ENCODE measurements around the gene TEX2. TPM values are rescaled to one million over a fixed set of nuclear protein-coding genes. Genes with fewer than 3 reads are reported as not detected.
A peak's percentile ranks its signal among the peaks of the same experiment; 100 is the strongest.

The TEX2 gene
- total and polyA plus RNA-seq, 2 of the 13 experiments (the other 11 are each of a cell fraction or from before 2014, with no cell fraction given): 21.4 to 37.7 TPM

DNA sequence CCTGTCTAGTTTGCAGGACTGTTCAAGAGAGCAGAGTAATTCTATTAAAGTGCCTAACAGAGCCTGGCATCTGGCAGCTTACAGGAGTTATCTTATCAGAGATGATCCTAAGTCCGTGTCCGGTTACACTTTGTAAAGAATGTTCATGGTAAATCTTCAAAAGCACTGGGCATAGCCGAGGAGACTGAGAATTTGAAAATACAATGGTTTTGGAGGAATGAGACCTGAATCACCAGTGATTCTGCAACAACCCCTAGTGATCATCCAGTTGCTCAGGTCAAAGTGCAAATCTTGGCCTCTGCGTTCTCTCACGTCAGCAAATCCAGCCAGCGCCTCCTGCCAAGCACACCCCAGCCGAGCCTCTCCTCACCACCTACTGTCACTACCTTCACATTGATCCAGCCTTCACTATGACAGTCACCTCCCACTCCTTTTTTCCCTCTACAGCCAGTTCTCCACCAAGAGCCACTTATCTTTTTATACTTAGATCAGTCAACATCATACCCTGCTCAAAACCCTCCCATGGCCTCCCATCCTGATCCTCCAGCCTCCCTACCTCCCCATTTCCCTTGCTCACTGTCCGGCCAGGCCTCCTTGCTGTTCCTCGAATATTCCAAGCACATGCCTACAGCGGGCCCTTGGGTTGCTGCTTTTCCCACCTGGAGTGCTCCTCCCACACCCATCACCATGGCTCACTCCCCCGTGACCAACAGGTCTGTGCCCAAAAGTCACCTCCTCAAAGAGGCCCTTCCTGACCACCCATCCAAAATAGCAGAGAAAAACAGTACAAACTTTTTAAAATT is 75.8 kb downstream of the TEX2 start (continued):
- TF ChIP-seq HNF1A (IDR thresholded peaks at IDR 0.05; ENCODE audit: low read depth): peak; percentile 57; the same call in 1 of the 2 replicates
- TF ChIP-seq HNF1A (CRISPR knock-in tag; IDR thresholded peaks at IDR 0.05; ENCODE audit: borderline replicate concordance): peak; percentile 70; the same call in 1 of the 2 replicates
- TF ChIP-seq HCFC1 (IDR thresholded peaks at IDR 0.05; ENCODE audit: low read depth, low read length): no peak
- peak; percentile 42; the same call in 1 of the 2 replicates for TF ChIP-seq JUN (CRISPR knock-in tag; IDR thresholded peaks at IDR 0.05)
- no peak for TF ChIP-seq ZNF558 (CRISPR knock-in tag; IDR thresholded peaks at IDR 0.05; ENCODE audit: borderline replicate concordance)
- no peak for TF ChIP-seq SP140L (CRISPR knock-in tag; IDR thresholded peaks at IDR 0.05; ENCODE audit: borderline replicate concordance)
- no peak for TF ChIP-seq HMG20B (CRISPR knock-in tag; conservative IDR thresholded peaks at IDR 0.05)
- TF ChIP-seq ZNF441 (CRISPR knock-in tag; IDR thresholded peaks at IDR 0.05; ENCODE audit: borderline replicate concordance): peak; percentile 64; the same call in 1 of the 2 replicates
- TF ChIP-seq ZSCAN20 (CRISPR knock-in tag; IDR thresholded peaks at IDR 0.05; ENCODE audit: borderline replicate concordance): no peak
- peak; percentile 87 for TF ChIP-seq ATF3 (CRISPR knock-in tag; IDR thresholded peaks at IDR 0.05)
- no peak for TF ChIP-seq NBN (conservative IDR thresholded peaks at IDR 0.05)
- TF ChIP-seq SIN3B (IDR thresholded peaks at IDR 0.05; ENCODE audit: low read length): no peak
- TF ChIP-seq ZBTB14 (CRISPR knock-in tag; IDR thresholded peaks at IDR 0.05): no peak
- TF ChIP-seq ARID2 (CRISPR knock-in tag; IDR thresholded peaks at IDR 0.05; ENCODE audit: borderline replicate concordance): peak; percentile 76; the same call in 1 of the 2 replicates
- TF ChIP-seq ZSCAN5A (CRISPR knock-in tag; IDR thresholded peaks at IDR 0.05; ENCODE audit: borderline replicate concordance): no peak
- peak; percentile 78 for TF ChIP-seq ZNF614 (CRISPR knock-in tag; IDR thresholded peaks at IDR 0.05; ENCODE audit: borderline replicate concordance)

Data from HepG2 (cell line).